MCF 10A (cell line): Measurements from ENCODE around the gene IFNL3. TPM values are rescaled to one million over a fixed set of nuclear protein-coding genes. Genes with fewer than 3 reads are reported as not detected.
"Not testable (repeated sequence)": the region's sequence is repeated elsewhere in the genome, so short reads cannot be mapped to it uniquely, and the experiment has no call there.

Experiments used
- Bru-seq: library from RNA; stranded (reverse); fragments of 400-500 nt; gene quantifications from one replicate; lab custom pipeline; 2021; lab: Mats Ljungman, UMichigan
- BruChase-seq, 2 experiments: library from RNA; stranded (reverse); fragments of 400-500 nt; gene quantifications; one replicate each; lab custom pipeline; 2021; lab: Mats Ljungman, UMichigan
- BruUV-seq: library from RNA; stranded (reverse); fragments of 400-500 nt; replicated peaks from 2 replicates; lab custom pipeline; 2021; lab: Mats Ljungman, UMichigan
- CTCF ChIA-PET: fragments of 300-600 bp; sonication (Branson Sonifier 250); formaldehyde crosslinking; extraction: SDS; loops from one replicate; lab custom pipeline; 2021; ENCODE audit warnings: antibody characterized with exemption, inconsistent platforms; lab: Yijun Ruan, JAX
- POLR2A ChIA-PET: fragments of 300-600, 350-650 bp; sonication (Branson Sonifier 250); formaldehyde crosslinking; extraction: SDS; loops from one replicate; lab custom pipeline; 2020; ENCODE audit warnings: antibody characterized with exemption, inconsistent platforms; lab: Yijun Ruan, JAX
- DNase-seq: peaks from one replicate; pipeline ENCODE4 v3.0.0-alpha.2; 2018; ENCODE audit not compliant: unreplicated experiment
- H3K27ac Mint-ChIP-seq: one replicate; pipeline ENCODE4 v1.8.0; 2022; ENCODE audit warnings: mild to moderate bottlenecking, low read depth, mixed read lengths; ENCODE audit not compliant: unreplicated experiment
- H3K27me3 Mint-ChIP-seq: one replicate; pipeline ENCODE4 v1.8.0; 2022; ENCODE audit warnings: mixed read lengths; ENCODE audit not compliant: insufficient read depth, unreplicated experiment
- H3K36me3 Mint-ChIP-seq: one replicate; pipeline ENCODE4 v1.8.0; 2022; ENCODE audit warnings: mild to moderate bottlenecking, moderate library complexity, mixed read lengths; ENCODE audit not compliant: insufficient read depth, unreplicated experiment
- H3K4me1 Mint-ChIP-seq: one replicate; pipeline ENCODE4 v1.8.0; 2022; ENCODE audit warnings: mixed read lengths; ENCODE audit not compliant: insufficient read depth, unreplicated experiment
- H3K4me3 Mint-ChIP-seq: one replicate; pipeline ENCODE4 v1.8.0; 2022; ENCODE audit warnings: mild to moderate bottlenecking, moderate library complexity, mixed read lengths; ENCODE audit not compliant: unreplicated experiment
- H3K9me3 Mint-ChIP-seq: one replicate; pipeline ENCODE4 v1.8.0; 2022; ENCODE audit warnings: mixed read lengths; ENCODE audit not compliant: unreplicated experiment
- CTCF ChIP-seq: fragments of 200-600 bp; IDR thresholded peaks from one replicate; pipeline ENCODE4 v1.8.0; 2022; ENCODE audit warnings: antibody characterized with exemption, mild to moderate bottlenecking; ENCODE audit not compliant: unreplicated experiment
- intact Hi-C: fragments of 100-400 bp; cut with micrococcal nuclease; formaldehyde crosslinking; loops from 2 replicates; pipeline ENCODE4 v1.14.1; 2022
- long read RNA-seq: library from polyadenylated mRNA; stranded (forward); transcript quantifications from one replicate; pipeline ENCODE4 v2.0.0, GENCODE V29; 2022
- total RNA-seq: library from RNA; stranded (reverse); gene quantifications from 2 replicates; pipeline ENCODE4 v1.2.3, GENCODE V29; 2022

Gene IFNL3
- total RNA-seq (not detected in 2 replicates), Bru-seq, nascent RNA (not detected), BruChase-seq, experiment 1, labeled RNA remaining after a 6-hour chase (not detected), BruChase-seq, experiment 2, labeled RNA remaining after a 2-hour chase (not detected)
- long read RNA-seq = 0 reads

DNA sequence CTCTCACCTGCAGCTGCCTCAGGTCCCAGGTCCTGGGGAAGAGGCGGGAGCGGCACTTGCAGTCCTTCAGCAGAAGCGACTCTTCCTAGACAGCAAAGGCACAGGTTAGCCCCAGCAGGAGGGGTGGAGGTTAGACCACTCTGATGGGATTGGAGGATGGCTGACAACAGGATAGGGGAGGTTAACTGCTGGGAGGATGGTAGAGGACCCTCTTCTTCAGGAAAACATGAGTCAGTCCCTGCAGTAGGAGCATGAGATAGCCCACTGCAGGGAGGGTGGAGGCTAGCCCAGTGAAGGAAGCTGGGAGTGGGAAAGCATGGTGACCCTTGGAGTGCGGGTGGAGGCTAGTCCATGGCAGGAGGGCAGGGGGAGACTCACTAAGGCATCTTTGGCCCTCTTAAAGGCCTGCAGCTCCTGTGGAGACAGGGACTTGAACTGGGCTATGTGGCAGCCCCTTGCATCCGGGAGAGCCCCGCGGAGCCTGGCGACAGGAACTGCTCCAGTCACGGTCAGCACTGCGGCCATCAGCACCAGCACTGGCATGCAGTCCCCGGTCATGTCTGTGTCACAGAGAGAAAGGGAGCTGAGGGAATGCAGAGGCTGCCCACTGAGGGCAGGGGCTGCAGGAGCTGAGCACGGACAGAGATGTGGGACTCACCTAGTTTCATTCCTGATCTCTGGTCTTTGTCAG lies at the start of gene IFNL3:
IFNL3 (minus strand) TSS at position 597 of the 691 bp plus-strand sequence; CDS start at position 558, 39 bp downstream.
- H3K4me1 Mint-ChIP-seq, DNase-seq, H3K36me3 Mint-ChIP-seq, H3K9me3 Mint-ChIP-seq, intact Hi-C loops, H3K27ac Mint-ChIP-seq, POLR2A ChIA-PET, CTCF ChIA-PET, BruUV-seq, H3K4me3 Mint-ChIP-seq: not testable (repeated sequence)
- peaks cover 14% of the 10 kb centered on the region for H3K27me3 Mint-ChIP-seq

- DNase-seq = no peak
- H3K9me3 Mint-ChIP-seq = no peaks in the 10 kb centered on the region
- no peak for TF ChIP-seq CTCF
- H3K27ac Mint-ChIP-seq = no peak overlapping the region
- H3K4me1 Mint-ChIP-seq = no peaks in the 10 kb centered on the region
- BruUV-seq = no TSS peak
- H3K4me3 Mint-ChIP-seq = no peak overlapping the region
- CTCF ChIA-PET = interaction anchor here (0.6 to 0.8 kb wide), 3 partner anchors 102 to 607 kb away, joined by 3 to 5 read pairs (median 3); no protein-coding TSS in a partner anchor
- POLR2A ChIA-PET = no interaction called here
- intact Hi-C loops = no loop called here
- no peaks in the 10 kb centered on the region for H3K36me3 Mint-ChIP-seq
- H3K27me3 Mint-ChIP-seq = peaks cover 73% of the 10 kb centered on the region
These were observed 48.6 kb upstream of the IFNL3 start for GRCh38 chr19:39293394-39293793.

DNA sequence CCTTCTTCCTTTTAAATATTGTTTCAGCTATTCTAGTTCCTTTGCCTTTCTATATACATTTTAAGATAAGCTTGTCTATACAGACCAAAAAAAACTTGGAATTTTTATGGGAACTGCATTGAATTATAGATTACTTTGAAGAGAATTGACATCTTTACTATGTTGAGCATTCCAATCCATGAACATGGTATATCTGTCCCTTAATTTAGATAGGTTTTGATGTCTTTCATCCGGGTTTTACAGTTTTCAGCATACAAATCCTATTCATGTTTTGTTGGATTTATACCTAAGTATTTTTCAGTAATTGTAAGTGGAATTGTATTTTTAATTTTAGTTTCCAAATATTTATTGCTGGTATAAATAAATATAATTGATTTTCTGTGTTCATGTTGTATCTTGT lies 39.2 kb upstream of the IFNL3 start:
- ChIA-PET CTCF (no interaction called here), POLR2A (no interaction called here)
- Mint-ChIP-seq H3K4me3 (no peak overlapping the region), H3K4me1 (no peaks in the 10 kb centered on the region), H3K9me3 (no peaks in the 10 kb centered on the region), H3K27ac (no peak overlapping the region), H3K36me3 (no peaks in the 10 kb centered on the region), H3K27me3 (peaks cover 67% of the 10 kb centered on the region)
- no TSS peak for BruUV-seq
- no peak for DNase-seq
- intact Hi-C loops = no loop called here
- no peak for TF ChIP-seq CTCF

GRCh38 chr19:39282021-39282420 lies 37.2 kb upstream of the IFNL3 start:
- intact Hi-C loops = no loop called here
- Mint-ChIP-seq H3K27me3 (peaks cover 59% of the 10 kb centered on the region), H3K27ac (no peak overlapping the region), H3K36me3 (no peaks in the 10 kb centered on the region), H3K4me1 (peaks cover 6% of the 10 kb centered on the region), H3K4me3 (no peak overlapping the region), H3K9me3 (no peaks in the 10 kb centered on the region)
- no peak for DNase-seq
- no TSS peak for BruUV-seq
- ChIA-PET POLR2A (no interaction called here), CTCF (no interaction called here)
- no peak for TF ChIP-seq CTCF
